ENCODE measurements around the gene DOCK4.

Gene DOCK4

GRCh38 chr7:112113913-112114575 is 92.2 kb downstream of the DOCK4 start:
- no peak for DNase-seq (ENCODE audit: low read depth in 3 of 3)

- DNase-seq (ENCODE audit: low read depth in 3 of 3) = no peak
Measured at GRCh38 chr7:112112822-112113255, 93.4 kb downstream of the DOCK4 start.

DNA sequence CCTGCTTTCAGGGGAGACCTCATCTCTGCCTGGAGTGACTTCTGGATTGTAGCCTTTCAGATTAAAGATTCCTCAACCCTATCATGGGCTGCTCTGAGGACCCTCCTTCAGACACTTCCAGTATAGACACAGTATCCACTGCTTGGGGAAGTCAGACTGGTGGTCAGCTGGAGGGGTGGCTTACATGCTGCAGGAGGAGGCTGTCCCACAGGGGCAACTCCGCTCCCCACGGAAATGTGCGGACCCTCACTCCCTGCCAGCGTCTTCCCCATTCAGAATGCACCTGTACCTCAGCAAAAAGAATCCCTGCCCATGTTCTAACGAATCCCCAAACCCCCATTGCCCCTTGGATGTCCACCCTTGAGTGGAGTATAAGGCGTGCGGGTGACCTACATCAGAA is 95.5 kb downstream of the DOCK4 start:
- no peak for DNase-seq (ENCODE audit: low read depth in 3 of 3)

DNA sequence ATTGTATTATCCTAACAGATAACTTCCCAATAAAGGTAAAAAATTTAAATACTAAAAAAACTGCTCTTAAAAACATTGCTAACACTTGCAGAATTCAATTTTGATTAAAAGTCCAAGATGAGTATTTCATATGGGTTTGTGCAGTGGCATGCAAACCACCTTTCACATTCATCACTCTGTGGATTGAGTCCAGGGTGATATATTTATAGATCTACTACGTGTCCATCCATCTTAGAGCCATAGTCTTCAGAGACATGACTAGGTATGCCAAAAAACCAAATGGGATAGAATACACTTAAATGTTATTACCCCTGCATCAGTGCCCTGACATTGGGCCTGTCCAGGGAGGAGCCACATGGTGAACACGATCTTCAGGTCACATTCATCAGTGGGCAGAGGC is 96.0 kb downstream of the DOCK4 start:
- DNase-seq (ENCODE audit: low read depth in 3 of 3) = no peak

DNA sequence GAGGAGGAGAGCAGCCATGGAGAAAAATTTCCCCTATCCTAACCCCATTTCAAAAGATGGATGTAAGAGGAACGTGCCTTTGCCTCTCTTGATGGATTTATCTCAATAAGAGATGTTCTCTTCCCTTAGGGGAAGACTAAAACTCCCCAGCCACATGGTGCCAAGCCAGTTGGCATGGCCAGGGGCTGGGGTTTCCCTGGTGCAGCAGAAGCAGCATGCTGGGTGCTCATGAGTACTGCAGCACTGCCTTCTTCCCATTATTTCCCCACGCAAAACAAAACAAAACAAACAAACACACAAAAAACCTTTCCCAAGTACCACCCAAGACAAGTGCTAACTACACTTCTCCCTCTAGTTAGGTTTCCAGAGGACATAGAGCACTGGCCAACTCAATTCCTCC is 97.2 kb downstream of the DOCK4 start:
- no peak for DNase-seq (ENCODE audit: low read depth in 3 of 3)

DNA sequence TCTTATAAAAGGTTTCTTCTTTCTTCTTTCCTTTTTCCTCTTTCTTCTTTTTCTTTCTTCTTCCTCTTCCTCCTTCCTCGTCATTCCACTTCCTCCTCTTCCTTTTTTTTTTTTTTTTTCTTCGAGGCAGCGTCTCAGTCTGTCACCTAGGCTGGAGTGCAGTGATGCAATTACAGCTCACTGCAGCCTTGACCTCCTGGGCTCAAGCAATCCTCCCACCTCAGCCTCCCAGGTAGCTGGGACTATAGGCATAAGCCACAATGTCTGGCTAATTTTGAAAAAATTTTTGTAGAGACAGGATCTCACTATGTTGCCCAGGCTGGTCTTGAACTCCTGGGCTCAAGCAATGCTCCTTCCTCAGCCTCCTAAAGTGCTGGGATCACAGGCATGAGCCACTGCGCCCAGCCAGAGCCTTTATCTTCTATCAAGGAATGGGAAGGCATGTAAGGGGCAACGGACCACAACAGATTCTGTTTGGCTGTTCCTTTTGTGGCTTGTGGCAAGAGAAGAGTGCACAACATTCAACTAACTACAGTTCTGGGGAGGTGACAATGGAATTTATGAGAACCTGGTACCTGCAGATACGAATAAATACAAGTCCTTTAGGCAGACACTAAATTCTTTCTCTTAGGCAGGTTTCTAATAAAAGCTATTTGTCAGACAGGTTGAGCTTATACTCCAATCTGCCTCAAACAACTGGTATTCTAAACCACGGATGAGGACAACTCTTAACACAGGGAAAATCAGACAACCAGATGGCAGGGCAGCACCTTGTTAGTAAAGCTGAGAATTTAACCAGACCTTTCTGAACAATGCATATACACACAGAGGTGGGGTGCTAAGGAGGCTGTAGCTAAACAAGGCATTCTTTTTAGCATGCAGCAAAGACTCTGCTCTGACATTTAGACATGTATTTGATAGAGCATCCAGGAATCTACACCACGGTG is 100.3 kb downstream of the DOCK4 start:
- no peak for DNase-seq (ENCODE audit: low read depth in 3 of 3)

DNA sequence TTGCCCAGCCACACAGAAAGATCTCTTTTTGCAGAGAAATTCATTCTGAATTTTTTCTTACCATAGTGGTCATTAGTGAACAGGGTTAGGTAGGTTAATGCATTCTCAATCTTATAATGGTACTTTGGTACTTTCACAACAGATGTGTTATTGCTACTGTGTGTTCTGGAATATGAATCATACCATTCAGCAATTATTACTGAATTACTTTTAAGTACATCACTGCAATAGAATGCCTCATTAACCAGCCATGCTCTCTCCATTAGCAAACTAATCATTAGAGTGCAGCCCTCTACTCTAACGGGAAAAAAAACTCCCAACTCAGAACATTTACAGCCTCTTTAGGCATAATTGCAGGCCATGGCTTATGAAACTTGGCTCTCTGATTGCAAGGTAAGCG is 102.1 kb downstream of the DOCK4 start:
- DNase-seq (ENCODE audit: low read depth in 3 of 3) = no peak

GRCh38 chr7:112103246-112103645 is 103.0 kb downstream of the DOCK4 start:
- DNase-seq (ENCODE audit: low read depth in 3 of 3) = no peak

- no peak for DNase-seq (ENCODE audit: low read depth in 3 of 3)
Measured at GRCh38 chr7:112101201-112101846, 104.9 kb downstream of the DOCK4 start.

- DNase-seq (ENCODE audit: low read depth in 3 of 3) = no peak
Measured at GRCh38 chr7:112097524-112097923, 108.7 kb downstream of the DOCK4 start.

- DNase-seq (ENCODE audit: low read depth in 3 of 3) = no peak
Measured at GRCh38 chr7:112093409-112093808, 112.8 kb downstream of the DOCK4 start.

- DNase-seq (ENCODE audit: low read depth in 3 of 3) = no peak
Measured at GRCh38 chr7:112092709-112093395, 113.3 kb downstream of the DOCK4 start.

GRCh38 chr7:112092306-112092705 is 113.9 kb downstream of the DOCK4 start:
- DNase-seq (ENCODE audit: low read depth in 3 of 3) = no peak

DNA sequence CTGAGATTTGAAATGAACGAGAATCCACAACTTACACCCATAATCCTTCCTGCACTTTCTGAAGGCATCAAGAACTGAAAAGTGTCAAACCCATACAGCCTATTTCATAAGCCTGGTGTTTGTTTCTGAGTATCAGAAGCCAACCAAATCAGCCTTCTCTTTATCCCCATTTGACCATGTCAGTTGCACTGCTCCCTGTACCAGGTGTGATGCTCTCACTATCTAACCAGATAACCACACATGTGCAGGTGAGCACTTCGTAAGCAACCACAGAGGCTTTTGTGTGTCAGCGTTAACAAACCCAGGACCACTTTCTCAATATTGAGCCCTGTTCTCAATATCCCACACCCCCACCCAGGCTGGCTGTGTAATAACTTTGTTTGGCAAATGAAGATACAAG is 114.4 kb downstream of the DOCK4 start:
- no peak for DNase-seq (ENCODE audit: low read depth in 3 of 3)

- no peak for DNase-seq (ENCODE audit: low read depth in 3 of 3)
Measured at GRCh38 chr7:112089551-112089950, 116.6 kb downstream of the DOCK4 start.

GRCh38 chr7:112088484-112089016 is 117.6 kb downstream of the DOCK4 start:
- DNase-seq (ENCODE audit: low read depth in 3 of 3) = no peak

DNA sequence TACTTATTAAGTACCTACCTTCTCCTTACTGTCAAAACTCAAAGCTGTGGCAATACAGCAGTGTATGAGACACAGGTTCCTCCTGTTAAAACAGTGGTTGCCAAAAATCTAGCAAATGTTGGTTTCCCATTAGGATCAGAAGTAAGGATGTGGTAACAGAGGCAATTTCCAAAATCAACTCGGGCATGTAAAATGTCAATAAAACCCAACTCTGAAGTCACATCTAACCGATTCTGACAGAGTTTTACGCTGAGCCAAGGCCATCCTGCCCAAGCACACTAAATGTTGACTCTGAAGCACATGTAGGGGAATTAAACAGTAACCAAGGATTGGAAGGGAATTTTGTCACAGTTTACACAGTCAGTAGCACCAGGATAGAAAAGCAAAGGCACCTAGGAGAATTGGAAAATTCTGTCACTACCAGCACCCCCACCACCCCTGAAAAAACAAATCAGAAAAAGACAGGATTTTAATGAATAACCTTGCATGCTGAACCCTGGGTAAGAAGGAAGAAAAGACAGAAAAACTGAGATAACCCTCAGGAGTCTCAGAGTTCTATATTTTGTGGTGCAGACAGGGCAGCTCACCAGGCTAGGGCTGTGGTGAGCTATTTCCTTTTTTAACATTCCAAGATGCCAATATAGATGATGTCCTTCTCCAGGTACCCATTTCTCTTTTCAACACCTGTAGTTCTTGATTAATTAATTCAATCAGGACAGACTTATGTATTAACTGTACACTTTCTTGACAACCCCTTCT is 119.5 kb downstream of the DOCK4 start:
- DNase-seq (ENCODE audit: low read depth in 3 of 3) = no peak

- no peak for DNase-seq (ENCODE audit: low read depth in 3 of 3)
Measured at GRCh38 chr7:112084520-112084971, 121.7 kb downstream of the DOCK4 start.

DNA sequence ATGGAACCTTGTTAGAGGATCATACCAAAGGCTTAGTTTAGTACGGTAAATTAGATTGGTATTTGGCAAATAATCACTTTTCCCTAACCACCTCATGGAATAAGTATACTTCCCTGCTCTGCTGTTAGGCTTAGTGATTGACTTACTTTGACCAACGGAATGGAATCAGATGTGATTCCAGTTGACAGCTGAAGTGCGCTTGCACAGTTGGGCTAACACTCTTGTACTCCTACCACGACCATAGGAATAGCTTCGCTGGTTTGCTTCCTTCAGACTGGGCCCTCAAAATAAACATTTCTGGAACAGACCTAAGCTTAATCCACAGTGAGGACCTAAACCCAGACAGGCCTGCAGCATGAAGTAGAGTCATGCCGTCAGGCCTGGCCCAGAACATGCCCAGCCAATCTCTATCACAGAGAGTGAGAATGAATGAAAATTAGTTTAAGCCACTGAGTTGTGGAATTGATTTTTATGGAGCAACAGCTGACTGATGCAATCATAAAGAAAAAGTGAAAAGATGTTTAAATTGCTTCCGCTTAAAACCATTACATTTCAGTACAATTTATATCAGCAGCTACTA is 122.3 kb downstream of the DOCK4 start:
- DNase-seq (ENCODE audit: low read depth in 3 of 3) = no peak

GRCh38 chr7:112082306-112082705 is 123.9 kb downstream of the DOCK4 start:
- no peak for DNase-seq (ENCODE audit: low read depth in 3 of 3)

All from stimulated activated CD4-positive, alpha-beta T cell treated with anti-CD3 and anti-CD28 coated beads, TNF-alpha, amount 100 ng/mL, for 48 hours (primary cell).